HG03460 (cell line): Measurements from ENCODE around the gene C16orf92.
"Not testable (repeated sequence)": the region's sequence is repeated elsewhere in the genome, so short reads cannot be mapped to it uniquely, and the experiment has no call there.

Experiments
- ATAC-seq: cut with Tn5 transposase; IDR thresholded peaks from one replicate; pipeline ENCODE4 v1.9.1; 2021; ENCODE audit not compliant: unreplicated experiment

The C16orf92 gene

GRCh38 chr16:30025156-30025555, 2.2 kb downstream of the C16orf92 start:
- ATAC-seq, result no peak

- no peak for ATAC-seq
Measured at GRCh38 chr16:30025574-30025973, 2.6 kb downstream of the C16orf92 start.

- no peak for ATAC-seq
Measured at GRCh38 chr16:30026449-30026848, 3.5 kb downstream of the C16orf92 start.

- ATAC-seq, result no peak
Measured at GRCh38 chr16:30027588-30028437, 4.8 kb downstream of the C16orf92 start.

- ATAC-seq, result no peak
Measured at GRCh38 chr16:30028438-30029076, 5.6 kb downstream of the C16orf92 start.

GRCh38 chr16:30030011-30030685, 7.2 kb downstream of the C16orf92 start:
- ATAC-seq, result no peak

GRCh38 chr16:30030841-30031413, 7.9 kb downstream of the C16orf92 start, which contains the start of gene TLCD3B:
TSS of gene TLCD3B (minus strand) at chr16:30031271. CDS start at chr16:30030527, 744 bp downstream.
- no peak for ATAC-seq

GRCh38 chr16:30031477-30031918, 8.5 kb downstream of the C16orf92 start:
- no peak for ATAC-seq

GRCh38 chr16:30032083-30032819, 9.3 kb downstream of the C16orf92 start:
- ATAC-seq, result no peak

- ATAC-seq, result no peak
Measured at GRCh38 chr16:30033270-30033669, 10.3 kb downstream of the C16orf92 start.

GRCh38 chr16:30040221-30040620, 17.2 kb downstream of the C16orf92 start:
- ATAC-seq, result no peak

- ATAC-seq, result not testable (repeated sequence)
Measured at GRCh38 chr16:30040690-30041089, 17.7 kb downstream of the C16orf92 start.

GRCh38 chr16:30041841-30042240, 18.8 kb downstream of the C16orf92 start:
- no peak for ATAC-seq

GRCh38 chr16:30046178-30046577, 23.2 kb downstream of the C16orf92 start:
- ATAC-seq, result no peak

GRCh38 chr16:30046588-30046987, 23.6 kb downstream of the C16orf92 start:
- no peak for ATAC-seq

- ATAC-seq, result no peak
Measured at GRCh38 chr16:30049871-30050270, 26.9 kb downstream of the C16orf92 start.

- ATAC-seq, result no peak
Measured at GRCh38 chr16:30051518-30051917, 28.5 kb downstream of the C16orf92 start.

- ATAC-seq, result peak; percentile 60
Measured at GRCh38 chr16:30052671-30053372, 29.8 kb downstream of the C16orf92 start.

- ATAC-seq, result peak; percentile 14
Measured at GRCh38 chr16:30053376-30054015, 30.5 kb downstream of the C16orf92 start.
